Cerebellar cortex (tissue), 1 donor: ENCODE measurements around the gene STK39.

ENCODE experiments used
- DNase-seq: peaks from one replicate; pipeline ENCODE4 v3.0.0-alpha.2; 2015; ENCODE audit warnings: low spot score

STK39 gene

DNA sequence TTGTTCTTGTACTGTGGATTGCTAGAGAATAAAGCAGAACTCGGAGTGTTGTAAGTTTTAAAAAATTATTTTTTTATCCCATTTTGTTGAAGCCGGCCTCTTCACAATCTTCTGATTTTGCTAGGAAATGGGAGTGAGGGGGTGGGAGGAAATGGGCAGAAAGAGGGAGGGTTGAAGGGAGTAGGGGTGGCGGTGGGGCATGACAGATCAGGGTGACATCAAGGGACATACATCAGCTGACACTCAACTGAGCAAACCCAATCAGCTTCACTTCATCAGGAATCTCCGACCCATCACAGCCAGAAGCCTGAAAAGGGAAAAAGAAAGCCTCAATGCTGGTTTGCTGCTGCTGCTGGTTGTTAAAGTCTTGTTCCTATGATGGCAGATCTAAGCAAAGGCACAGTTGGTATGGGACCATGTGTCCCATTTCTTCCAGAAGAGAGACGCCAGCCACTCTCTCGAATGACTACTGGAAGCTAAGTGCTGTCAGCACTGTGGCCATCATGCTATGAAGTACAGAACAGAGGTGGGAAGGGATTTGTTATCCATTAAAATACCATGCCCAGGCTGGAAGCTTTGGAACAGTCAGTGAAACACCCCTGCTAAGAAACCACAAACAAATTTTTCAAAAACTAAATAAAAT is 292.0 kb downstream of the STK39 start:
- no peak for DNase-seq

DNA sequence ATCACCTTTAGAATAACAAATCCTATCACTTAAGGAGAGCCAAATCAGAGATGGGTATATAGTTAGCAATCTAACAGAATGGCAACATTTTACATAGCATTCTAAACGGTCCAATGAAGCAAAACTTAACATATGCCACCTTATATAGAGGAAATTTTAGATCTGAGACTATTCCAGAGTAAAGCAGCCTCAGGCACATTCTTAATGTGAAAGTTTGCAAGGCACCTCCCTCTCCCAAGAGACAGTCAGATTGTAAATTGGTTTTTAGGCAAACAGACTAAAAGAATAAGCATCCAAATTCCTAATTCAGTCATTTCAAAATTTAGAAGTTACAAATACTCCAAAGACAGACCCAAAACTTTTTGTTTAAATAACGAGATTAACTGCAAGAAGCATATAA is 292.9 kb downstream of the STK39 start:
- no peak for DNase-seq

DNA sequence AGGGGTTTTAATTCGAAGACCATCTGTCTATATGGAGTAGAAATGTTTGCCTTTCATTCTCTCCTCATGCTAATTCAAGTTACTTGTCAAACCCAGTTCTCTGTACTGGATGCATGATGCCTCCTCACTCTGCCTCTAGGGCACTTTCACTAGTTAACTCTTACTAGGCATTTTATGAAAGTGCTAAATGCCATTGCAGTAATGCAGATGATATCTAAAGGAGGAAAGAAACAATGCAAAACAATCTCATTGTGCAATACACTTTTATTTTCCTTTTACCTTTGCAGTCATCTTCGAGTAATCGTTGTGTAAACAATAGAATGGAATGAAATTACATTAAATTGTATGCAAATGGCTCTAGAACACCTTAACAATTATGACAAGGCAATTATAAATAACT is 293.6 kb downstream of the STK39 start:
- DNase-seq = no peak

DNA sequence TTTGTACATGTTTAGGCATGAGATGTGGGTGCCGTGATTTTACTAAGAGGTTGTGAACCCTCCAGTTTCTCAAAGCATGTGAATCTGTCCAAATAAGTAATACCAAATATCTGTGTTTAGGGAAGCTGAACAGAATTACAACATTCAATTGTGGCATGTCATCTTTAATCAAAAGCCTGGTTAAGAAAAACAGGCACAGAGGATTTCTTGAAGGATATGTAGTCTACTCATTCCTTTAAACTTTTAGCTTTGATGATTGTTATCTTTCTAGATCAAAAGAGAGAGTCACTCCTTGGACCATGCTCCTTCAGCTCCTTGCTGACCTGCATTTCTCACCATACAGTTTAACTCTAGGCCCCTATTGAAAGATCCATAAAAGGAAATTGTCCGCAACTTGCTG is 296.8 kb downstream of the STK39 start:
- no peak for DNase-seq

DNA sequence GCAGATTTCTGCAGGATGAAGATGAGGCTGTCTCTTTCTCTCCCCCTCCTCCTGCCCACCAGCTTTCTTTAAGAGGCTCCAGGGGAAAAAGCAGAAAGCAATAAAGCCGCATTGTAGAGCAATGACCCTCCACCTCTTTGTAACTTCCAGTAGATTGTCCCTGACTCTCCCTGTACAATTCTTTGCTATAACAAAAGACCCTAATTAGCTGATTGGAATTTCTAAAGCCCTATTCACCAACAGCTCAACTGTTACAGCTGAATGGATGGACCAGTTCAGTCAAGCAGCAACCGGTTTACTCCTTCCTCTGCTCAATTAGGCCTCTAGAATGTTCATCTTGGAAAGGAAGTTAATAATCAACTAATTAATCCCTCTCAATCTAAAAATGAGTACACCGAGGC is 301.0 kb downstream of the STK39 start:
- DNase-seq = no peak

DNA sequence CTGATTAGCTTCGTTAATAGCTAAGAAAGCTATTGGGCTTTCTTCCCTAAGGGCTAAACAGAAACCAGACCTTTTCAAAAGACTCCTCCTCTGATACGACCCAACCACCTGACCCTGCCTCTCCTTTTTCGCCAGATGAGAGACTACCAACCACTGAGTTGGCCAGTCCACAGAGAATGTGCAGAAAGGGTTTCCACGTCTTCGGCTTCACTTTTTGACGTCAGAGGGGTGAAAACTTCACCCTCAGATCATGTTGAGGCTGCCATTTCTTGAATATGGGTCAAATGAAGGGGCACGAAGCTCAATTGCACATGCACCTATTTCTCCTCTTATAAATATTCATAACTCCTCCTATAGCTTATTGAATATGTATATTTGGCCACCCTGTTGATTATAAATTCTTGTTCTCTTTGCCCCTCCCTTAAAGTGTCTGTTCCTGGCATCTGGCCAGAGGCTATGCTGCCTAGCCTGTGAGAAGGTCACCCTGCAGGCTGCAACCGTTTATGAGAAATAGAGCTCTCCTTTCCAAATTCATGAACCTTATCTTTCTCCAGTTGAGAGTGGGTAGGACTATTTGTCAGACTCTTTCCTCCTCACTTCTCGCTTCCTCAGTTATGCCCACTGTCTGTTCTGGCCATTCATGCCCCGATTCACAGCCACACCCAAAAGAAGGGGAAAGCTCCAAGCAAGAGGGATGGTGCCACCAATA is 301.6 kb downstream of the STK39 start:
- DNase-seq = no peak

DNA sequence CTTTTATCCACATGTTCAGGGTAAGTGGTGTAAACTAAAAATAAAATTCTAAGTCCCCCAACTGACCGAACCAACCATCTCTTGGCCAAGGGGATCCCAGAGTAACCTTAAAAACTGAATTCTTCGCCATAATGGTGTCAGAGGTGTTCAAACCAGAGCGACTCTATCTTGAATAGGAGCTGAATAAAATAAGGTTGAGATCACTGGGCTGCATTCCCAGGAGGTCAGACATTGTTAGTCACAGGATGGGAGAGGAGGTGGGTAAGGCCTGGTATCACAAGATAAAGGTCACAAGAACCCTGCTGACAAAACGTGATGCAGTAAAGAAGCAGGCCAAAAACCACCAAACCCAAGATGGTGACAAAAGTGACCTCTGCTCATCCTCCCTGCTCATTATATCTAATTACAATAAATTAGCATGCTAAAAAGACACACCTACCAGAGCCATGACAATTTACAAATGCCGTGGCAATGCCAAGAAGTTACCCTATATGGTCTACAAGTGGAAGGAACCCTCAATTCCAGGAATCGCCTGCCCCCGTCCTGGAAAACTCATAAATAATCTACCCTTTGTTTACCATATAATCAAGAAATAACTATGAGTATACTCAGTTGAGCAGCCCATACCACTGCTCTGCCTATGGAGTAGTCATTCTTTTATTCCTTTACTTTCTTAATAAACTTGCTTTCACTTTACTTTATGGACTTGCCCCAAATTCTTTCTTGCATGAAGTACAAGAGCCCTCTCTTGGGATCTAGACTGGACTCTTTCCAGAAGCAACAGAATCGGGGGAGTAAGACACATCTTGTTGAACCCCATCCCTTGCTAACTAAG is 302.4 kb downstream of the STK39 start:
- no peak for DNase-seq

DNA sequence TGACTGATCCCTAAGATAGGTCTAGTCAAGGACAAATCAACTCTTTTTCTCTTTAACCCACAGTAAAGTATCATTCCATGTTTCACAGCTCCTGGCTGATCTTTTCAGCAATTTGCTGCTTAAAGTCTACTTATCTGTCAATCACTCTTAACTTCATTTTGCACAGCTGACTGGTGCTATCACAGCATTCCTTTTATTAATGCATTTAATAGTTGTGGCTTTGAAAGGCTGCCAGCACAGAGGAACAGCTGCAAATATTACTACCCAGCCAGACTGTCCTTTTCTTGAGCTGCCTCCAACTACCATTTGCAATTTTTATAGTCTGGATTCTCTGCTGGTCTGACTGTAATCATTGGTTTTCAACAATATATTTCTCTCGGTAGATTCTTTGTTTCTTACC is 303.5 kb downstream of the STK39 start:
- no peak for DNase-seq

DNA sequence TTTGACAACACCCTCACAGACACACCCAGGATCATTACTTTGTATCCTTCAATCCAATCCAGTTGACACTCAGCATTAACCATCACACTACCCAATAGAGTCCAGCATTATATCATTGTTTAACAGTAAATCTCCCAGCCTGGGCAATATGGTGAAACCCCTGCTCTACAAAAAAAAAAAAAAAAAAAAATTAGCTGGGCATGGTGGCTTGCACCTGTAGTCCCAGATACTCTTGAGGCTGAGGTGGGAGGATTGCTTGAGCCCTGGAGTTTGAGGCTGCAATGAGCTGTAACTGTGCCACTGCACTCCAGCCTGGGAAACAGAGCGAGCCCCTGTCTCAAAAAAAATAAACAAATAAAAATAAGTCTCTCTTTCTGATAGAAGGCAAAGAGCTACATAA is 304.0 kb downstream of the STK39 start:
- no peak for DNase-seq

DNA sequence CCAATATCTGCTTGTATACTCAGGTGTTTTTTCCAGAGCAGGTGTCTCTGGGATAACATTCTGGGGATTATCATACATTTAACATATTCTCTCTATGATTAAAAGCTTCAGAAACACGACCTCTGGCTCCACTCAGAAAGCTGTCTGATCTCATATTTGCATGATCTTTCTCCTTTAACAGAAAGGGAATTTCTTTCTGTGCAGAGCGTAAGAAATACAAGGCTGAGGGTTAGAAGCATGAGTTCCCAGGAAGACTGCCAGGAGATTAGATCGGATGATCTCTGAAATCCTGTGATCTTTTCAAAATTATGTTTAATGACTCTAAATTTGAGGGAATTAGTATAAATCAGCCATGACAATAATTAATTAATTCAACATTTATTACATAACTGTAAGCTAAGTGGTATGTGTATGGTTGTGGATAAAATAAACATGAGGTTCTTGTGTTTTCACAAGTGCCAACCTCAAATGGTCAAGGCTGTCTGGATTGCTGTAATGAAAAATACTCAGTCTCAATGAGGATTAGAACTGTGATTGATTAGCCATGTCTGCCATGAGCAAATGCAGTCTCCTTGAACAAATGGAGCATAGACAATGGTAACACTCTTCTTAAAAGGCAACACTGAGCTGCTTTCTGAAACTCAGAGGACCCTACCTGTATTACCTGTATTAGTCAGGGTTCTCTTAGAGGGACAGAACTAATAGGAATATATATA is 304.9 kb downstream of the STK39 start:
- no peak for DNase-seq

DNA sequence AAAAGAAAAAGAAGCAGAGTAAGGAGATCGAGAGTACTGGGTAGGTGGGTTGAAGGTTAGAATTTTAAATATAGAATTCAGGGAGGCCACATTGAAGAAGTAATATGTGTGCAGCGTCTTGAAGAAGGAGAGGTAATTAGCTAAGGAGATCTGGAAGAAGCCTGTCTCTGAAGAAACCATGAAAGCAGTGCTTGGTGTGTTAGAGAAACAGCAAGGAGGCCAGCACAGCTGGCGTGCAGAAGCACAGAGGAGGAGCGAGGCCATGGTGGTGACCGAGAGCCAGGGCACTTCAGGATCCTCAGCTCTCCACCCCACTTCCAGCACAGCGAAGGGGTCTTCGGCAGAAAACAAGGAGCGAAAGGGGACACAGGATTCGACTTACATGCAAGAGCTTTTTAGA is 305.8 kb downstream of the STK39 start:
- no peak for DNase-seq

DNA sequence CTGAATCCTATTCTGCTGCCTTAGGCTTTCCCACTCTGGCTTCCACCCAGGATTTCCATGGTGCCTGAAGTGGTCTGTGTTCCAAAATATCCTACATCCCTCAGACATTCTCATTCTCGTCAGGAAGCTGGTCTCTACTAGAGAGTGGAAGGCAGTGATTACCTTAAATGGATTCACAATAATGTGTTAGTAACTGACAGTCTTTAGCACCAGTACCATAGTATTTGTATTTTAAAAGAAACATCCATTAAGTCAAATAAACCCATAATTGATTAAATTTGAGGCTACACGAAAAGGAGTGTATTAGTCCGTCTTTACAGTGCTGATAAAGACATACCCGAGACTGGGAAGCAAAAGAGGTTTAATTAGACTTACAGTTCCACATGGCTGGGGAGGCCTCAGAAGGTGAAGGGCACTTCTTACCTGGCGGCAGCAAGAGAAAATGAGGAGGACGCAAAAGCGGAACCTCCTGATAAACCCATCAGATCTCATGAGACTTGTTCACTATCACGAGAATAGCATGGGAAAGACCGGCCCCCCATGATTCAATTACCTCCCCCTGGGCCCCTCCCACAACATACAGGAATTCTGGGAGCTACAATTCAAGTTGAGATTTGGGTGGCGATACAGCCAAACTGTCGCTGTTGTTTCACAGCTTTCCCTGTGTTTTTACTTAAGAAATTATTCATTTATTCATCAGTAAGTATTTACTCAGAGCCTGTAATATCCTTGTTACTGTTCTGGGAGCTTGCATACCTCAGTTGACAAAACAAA is 306.5 kb downstream of the STK39 start:
- no peak for DNase-seq

DNA sequence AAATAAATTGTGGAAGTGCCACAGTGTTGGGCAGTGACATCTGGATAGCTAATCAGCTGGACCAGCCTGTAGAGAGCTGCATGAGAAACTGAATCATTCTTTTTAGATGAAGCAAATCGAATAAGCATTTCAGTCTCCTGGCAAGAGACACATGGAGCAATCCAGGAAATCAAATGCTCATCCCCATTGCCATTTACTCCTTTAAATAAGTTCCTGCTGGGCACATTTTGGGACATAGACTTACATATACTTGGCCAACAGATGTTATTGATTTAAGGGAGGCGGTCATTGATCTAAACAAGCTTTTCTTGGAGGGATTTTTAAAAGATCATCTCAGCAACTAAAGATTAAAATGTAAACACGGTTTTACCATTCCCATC is 307.1 kb downstream of the STK39 start:
- DNase-seq = no peak

DNA sequence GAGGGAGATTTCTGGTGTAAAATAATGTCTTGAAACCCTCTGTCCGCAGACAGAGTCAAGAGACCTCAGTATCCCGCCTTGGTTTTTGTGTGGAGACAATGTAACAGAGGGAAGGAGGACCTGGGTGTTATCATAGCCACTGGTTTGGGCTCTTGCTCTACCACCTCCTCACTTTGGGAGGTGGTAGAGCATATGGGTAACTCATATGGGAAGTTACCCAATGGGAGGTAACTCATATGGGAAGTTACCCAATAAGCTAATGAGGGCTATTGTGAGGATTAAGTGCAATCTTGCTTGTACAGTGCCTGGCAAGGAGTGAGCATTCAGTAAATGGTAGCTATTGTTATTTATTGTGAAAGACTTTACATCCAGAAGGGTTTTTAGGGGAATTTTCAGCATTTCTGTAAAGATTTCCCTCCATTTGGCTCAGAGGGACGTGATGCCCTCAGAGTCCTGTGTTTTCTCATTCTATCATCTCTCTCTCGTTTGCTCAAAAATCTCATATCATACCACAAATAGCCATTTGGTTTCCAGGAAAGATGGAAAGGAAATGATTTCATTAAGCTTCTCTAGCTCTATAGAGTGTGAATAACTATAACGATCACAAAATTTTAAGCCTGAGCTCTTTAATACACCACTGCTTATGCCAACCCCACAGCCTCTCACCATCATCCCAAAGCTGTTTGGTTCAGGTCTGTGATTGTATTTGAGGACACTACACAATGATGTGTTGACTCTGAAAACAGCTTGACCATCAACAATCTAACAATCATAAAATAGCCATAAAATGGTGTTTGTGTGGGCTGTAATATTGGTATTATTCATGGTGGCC is 307.7 kb downstream of the STK39 start:
- DNase-seq = no peak

DNA sequence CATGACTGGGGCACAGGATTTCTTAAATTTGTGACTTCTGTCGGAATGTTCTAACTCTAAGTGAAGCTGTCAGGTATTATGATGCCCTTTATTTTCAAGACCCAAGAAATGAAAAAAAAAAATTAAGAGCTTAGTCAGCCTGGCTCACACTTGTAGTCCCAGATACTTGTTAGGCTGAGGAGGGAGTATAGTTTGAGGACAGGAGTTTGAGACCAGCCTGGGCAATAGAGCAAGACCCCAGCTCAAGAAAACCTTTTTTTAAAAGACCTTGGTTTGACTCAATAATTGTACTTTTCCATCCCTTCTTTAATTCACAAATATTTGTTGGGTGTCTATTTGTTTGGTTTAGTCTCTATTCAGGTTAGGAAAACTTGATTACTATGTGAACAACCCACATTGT is 310.0 kb downstream of the STK39 start:
- DNase-seq = no peak

DNA sequence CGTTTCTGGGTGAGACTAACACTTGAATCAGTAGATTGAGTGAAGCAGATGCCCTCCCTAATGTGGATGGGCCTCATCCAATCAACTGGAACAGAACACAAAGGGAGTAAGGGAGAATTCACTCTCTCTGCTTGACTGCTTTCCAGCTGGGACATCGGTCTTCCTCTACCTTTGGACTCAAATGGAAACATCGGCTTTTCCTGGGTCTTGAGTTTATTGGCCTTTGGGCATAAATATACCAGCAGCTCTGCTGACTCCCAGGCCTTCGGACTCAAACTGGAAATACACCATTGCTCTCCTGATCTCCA is 311.6 kb downstream of the STK39 start:
- DNase-seq = no peak

DNA sequence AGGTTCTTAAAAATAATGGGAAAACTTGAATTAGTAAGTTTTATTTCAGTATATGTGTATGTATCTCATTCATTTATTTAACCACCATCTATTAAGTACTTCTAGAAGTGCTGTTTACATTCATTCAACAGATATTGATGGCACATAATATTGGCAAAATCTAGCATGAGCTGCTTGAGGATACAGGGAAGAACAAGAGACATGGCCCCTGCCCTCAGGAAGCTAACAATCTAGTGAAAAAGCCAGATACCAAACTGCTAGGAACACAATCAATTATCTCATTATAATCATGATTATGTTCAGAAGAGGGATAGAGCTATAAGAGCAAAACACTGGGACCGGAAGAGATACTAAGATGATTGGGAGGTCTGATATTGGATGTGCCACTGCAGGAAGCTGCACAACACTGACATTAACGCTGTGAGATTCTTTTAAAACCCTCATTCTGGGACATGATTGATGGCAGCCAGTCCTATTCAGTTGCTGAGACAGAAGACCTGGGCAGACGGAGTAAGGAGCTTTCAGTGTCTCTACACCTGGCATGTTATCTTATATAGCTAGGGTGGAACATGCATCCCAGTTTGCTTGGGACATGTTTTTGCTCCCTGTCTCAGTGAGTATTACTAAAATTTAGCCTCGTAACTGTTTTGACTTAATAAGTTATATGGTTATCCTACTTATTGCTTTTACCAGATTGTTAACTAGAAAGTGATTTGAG is 314.1 kb downstream of the STK39 start:
- no peak for DNase-seq

DNA sequence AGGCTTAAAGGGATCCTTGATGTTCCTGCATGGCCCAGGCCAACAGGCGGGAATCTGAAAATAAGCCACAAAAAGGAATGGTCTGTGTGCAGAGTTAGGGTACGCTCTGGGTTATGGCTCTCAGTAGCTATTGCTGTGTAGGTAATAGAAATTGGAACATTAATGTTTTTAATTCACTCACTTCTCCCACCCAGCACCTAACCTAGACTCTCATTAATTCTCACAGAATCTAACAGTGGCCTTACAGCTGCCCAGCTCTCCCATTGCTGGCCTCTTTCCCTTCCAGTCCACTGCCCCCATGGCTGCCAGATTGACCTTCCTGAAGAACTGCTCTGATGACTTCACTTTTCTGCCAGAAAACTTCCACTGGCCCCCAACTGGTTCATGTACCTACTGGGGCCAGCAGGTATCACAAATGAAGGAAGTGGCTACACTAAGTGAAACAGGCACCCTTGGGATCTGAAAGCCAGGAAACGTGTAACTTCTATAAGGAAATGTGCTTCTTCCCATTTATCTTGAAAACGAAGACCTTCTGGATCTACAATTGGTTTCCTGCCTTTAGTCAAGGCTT is 315.2 kb downstream of the STK39 start:
- DNase-seq = no peak

DNA sequence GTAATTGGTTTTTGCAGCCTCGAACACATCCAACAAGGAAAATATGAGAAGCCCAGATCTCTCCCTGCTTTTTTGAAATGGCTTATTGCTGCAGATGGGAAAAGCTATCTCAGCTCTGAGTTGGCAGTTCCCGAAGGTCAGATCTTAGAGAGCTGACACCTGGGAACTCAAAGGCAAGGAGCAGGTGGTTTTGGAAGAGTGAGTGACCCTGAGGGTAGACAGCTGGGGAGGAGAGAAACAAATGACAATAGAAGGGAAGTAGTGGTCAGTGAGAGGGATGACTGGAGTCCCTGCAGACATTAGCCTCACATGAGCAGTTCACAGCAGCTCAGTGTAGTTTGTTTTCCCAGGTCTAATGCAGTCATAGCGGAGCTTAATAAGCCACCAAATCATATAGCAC is 317.9 kb downstream of the STK39 start:
- no peak for DNase-seq

DNA sequence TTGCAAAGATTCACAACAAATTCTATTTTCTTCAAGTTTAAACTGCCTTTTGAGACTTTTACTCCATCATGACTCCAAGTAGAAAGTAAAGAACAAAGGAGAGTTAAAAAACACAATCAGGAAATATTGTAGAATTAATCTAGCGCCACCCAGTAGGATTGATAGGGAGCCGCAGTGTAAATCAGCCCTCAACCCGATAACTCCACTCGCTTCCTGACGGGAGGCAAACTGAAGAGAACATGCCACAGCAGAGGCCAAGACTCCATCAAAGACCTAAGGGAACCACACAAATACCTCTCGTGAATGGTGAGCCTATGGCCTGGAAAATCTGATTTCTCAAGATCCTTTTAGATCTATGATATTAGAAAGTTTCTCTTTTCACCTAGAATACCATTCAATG is 319.0 kb downstream of the STK39 start:
- DNase-seq = no peak
